GM12892 (cell line): ENCODE measurements around the gene NEMF.

ENCODE experiments used
- POLR2A ChIP-seq: IDR thresholded peaks from 2 replicates; pipeline ENCODE4 v1.6.1; 2011; ENCODE audit warnings: low read depth, low read length, control low read depth
- POLR2AphosphoS5 ChIP-seq: IDR thresholded peaks from 2 replicates; pipeline ENCODE4 v1.6.1; 2011; ENCODE audit warnings: low read depth, low read length, control low read depth

DNA sequence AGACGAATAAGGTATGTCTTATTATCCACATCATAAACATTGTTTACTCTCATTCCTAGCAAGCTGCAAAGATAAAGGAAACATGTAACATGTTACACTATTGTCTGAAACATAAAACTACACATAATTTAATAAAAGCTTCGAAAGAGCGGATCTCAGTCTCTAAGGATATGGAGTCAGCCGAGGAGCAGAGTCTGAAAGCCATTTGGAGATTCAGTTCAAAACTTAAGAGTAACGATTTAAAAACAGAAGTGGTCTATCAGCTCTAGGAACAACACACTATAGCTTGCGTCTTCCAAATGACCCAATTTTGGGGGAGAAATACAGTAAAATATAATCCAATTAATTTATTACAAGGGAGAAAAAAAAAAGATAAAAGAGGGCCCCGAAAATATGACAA, 775 bp downstream of the NEMF start:
- TF ChIP-seq POLR2A (no peak), POLR2AphosphoS5 (no peak)
